Measurements from ENCODE around the gene APP.

The APP gene

GRCh38 chr21:26177187-26177586 lies 6.6 kb upstream of the APP start:
- TF ChIP-seq CTCF (IDR thresholded peaks at IDR 0.05) (no peak), ZFX (IDR thresholded peaks at IDR 0.05; ENCODE audit: borderline replicate concordance) (no peak)
- no peak overlapping the region for H3K27ac ChIP-seq

GRCh38 chr21:26171258-26172100 lies 909 bp upstream of the APP start:
- TF ChIP-seq CTCF (IDR thresholded peaks at IDR 0.05) (no peak), ZFX (IDR thresholded peaks at IDR 0.05; ENCODE audit: borderline replicate concordance) (no peak)
- no peak overlapping the region for H3K27ac ChIP-seq

GRCh38 chr21:26169611-26170470 lies 729 bp downstream of the APP start:
- TF ChIP-seq ZFX (IDR thresholded peaks at IDR 0.05; ENCODE audit: borderline replicate concordance) (no peak), CTCF (IDR thresholded peaks at IDR 0.05) (no peak)
- H3K27ac ChIP-seq = no peak overlapping the region

GRCh38 chr21:26169061-26169610 lies 1.4 kb downstream of the APP start:
- H3K27ac ChIP-seq = no peak overlapping the region
- TF ChIP-seq ZFX (IDR thresholded peaks at IDR 0.05; ENCODE audit: borderline replicate concordance) (no peak), CTCF (IDR thresholded peaks at IDR 0.05) (no peak)

GRCh38 chr21:26168371-26168770 lies 2.2 kb downstream of the APP start:
- H3K27ac ChIP-seq = no peak overlapping the region
- no peak for TF ChIP-seq ZFX (IDR thresholded peaks at IDR 0.05; ENCODE audit: borderline replicate concordance)
- no peak for TF ChIP-seq CTCF (IDR thresholded peaks at IDR 0.05)

- TF ChIP-seq CTCF (IDR thresholded peaks at IDR 0.05) = no peak
- no peak for TF ChIP-seq ZFX (IDR thresholded peaks at IDR 0.05; ENCODE audit: borderline replicate concordance)
- peak overlapping the region; percentile 7; the same call in 1 of the 2 replicates for H3K27ac ChIP-seq
Measured at GRCh38 chr21:26167593-26167992, 3.0 kb downstream of the APP start.

Data from 22Rv1 (cell line).